H9 (cell line): Measurements from ENCODE around the gene TJAP1. TPM values are rescaled to one million over a fixed set of nuclear protein-coding genes. Genes with fewer than 3 reads are reported as not detected.
"Not testable (repeated sequence)": the region's sequence is repeated elsewhere in the genome, so short reads cannot be mapped to it uniquely, and the experiment has no call there.

Source experiments
- DNase-seq: peaks from one replicate; pipeline ENCODE4 v3.0.0-alpha.2; 2017
- H2AFZ ChIP-seq: one replicate; pipeline ENCODE4 v1.6.1; 2013; ENCODE audit warnings: mild to moderate bottlenecking, low read length, control low read depth, moderate library complexity
- H2AK5ac ChIP-seq: 2 replicates; pipeline ENCODE4 v1.6.1; 2013; ENCODE audit warnings: low read length, control low read depth, mixed read lengths; ENCODE audit not compliant: insufficient read length
- H2BK120ac ChIP-seq: one replicate; pipeline ENCODE4 v1.6.1; 2013; ENCODE audit warnings: low read depth, mild to moderate bottlenecking, low read length, control low read depth, inconsistent platforms; ENCODE audit not compliant: poor library complexity, severe bottlenecking
- H2BK12ac ChIP-seq: 2 replicates; pipeline ENCODE4 v1.6.1; 2013; ENCODE audit warnings: low read length, control low read depth, mixed read lengths, low read depth; ENCODE audit not compliant: insufficient read length
- H2BK15ac ChIP-seq: 2 replicates; pipeline ENCODE4 v1.6.1; 2013; ENCODE audit warnings: low read depth, low read length, control low read depth
- H2BK20ac ChIP-seq: one replicate; pipeline ENCODE4 v1.6.1; 2013; ENCODE audit warnings: low read depth, mild to moderate bottlenecking, low read length, control low read depth, inconsistent platforms; ENCODE audit not compliant: poor library complexity, severe bottlenecking
- H2BK5ac ChIP-seq: 2 replicates; pipeline ENCODE4 v1.6.1; 2013; ENCODE audit warnings: low read length, control low read depth, mixed read lengths; ENCODE audit not compliant: insufficient read length
- H3K14ac ChIP-seq: 2 replicates; pipeline ENCODE4 v1.6.1; 2013; ENCODE audit warnings: low read length, control low read depth; ENCODE audit not compliant: insufficient read depth
- H3K18ac ChIP-seq: 2 replicates; pipeline ENCODE4 v1.6.1; 2013; ENCODE audit warnings: low read depth, mild to moderate bottlenecking, mixed read lengths, low read length, control low read depth; ENCODE audit not compliant: insufficient read length
- H3K23ac ChIP-seq: 2 replicates; pipeline ENCODE4 v1.6.1; 2013; ENCODE audit warnings: low read length, control low read depth, mixed read lengths, low read depth; ENCODE audit not compliant: insufficient read length
- H3K23me2 ChIP-seq: 2 replicates; pipeline ENCODE4 v1.6.1; 2013; ENCODE audit warnings: low read depth, mild to moderate bottlenecking, mixed read lengths, low read length, control low read depth; ENCODE audit not compliant: insufficient read length, poor library complexity, severe bottlenecking
- H3K27ac ChIP-seq: 2 replicates; pipeline ENCODE4 v1.5.1; 2013; ENCODE audit warnings: low read length, control low read depth, mixed read lengths, low read depth; ENCODE audit not compliant: insufficient read length
- H3K27me3 ChIP-seq: 2 replicates; pipeline ENCODE4 v1.6.1; 2013; ENCODE audit warnings: low read length, control low read depth, inconsistent platforms; ENCODE audit not compliant: insufficient read depth
- H3K4ac ChIP-seq: 2 replicates; pipeline ENCODE4 v1.6.1; 2013; ENCODE audit warnings: low read depth, mild to moderate bottlenecking, control low read depth, inconsistent platforms, low read length, moderate library complexity
- H3K4me1 ChIP-seq: 2 replicates; pipeline ENCODE4 v1.6.1; 2013; ENCODE audit warnings: low read length, control low read depth, inconsistent platforms; ENCODE audit not compliant: insufficient read depth
- H3K4me2 ChIP-seq: 2 replicates; pipeline ENCODE4 v1.6.1; 2013; ENCODE audit warnings: low read length, control low read depth, mixed read lengths; ENCODE audit not compliant: insufficient read length, insufficient read depth
- H3K56ac ChIP-seq: 2 replicates; pipeline ENCODE4 v1.6.1; 2013; ENCODE audit warnings: low read depth, mild to moderate bottlenecking, mixed read lengths, low read length, control low read depth; ENCODE audit not compliant: insufficient read length
- H3K79me1 ChIP-seq: 2 replicates; pipeline ENCODE4 v1.6.1; 2013; ENCODE audit warnings: low read depth, mild to moderate bottlenecking, moderate library complexity, low read length, control low read depth, inconsistent platforms; ENCODE audit not compliant: insufficient read depth, poor library complexity, severe bottlenecking
- H3K79me2 ChIP-seq: 2 replicates; pipeline ENCODE4 v1.6.1; 2013; ENCODE audit warnings: low read length, control low read depth, inconsistent platforms; ENCODE audit not compliant: insufficient read depth
- H3K9ac ChIP-seq: 2 replicates; pipeline ENCODE4 v1.6.1; 2013; ENCODE audit warnings: low read length, control low read depth, mixed read lengths; ENCODE audit not compliant: insufficient read length; ENCODE audit errors: extremely low read depth
- H3K9me3 ChIP-seq: one replicate; pipeline ENCODE4 v1.6.1; 2013; ENCODE audit warnings: low read depth, low read length, inconsistent platforms; ENCODE audit not compliant: control insufficient read depth
- H3T11ph ChIP-seq: one replicate; pipeline ENCODE4 v1.6.1; 2013; ENCODE audit warnings: mild to moderate bottlenecking, low read length, control low read depth, inconsistent platforms
- H4K20me1 ChIP-seq: one replicate; pipeline ENCODE4 v1.6.1; 2013; ENCODE audit not compliant: control insufficient read depth, insufficient read length, insufficient read depth
- H4K5ac ChIP-seq: 2 replicates; pipeline ENCODE4 v1.6.1; 2013; ENCODE audit warnings: low read depth, mild to moderate bottlenecking, mixed read lengths, low read length, control low read depth; ENCODE audit not compliant: insufficient read length
- H4K8ac ChIP-seq: replicated peaks from 2 replicates; pipeline ENCODE4 v1.6.1; 2013; ENCODE audit warnings: low read length, control low read depth, mixed read lengths, low read depth; ENCODE audit not compliant: insufficient read length
- H4K91ac ChIP-seq: 2 replicates; pipeline ENCODE4 v1.6.1; 2013; ENCODE audit warnings: low read depth, mild to moderate bottlenecking, moderate library complexity, mixed read lengths, low read length, control low read depth; ENCODE audit not compliant: insufficient read length
- H3K27ac Mint-ChIP-seq, 3 experiments: 2 replicates in 2 of 3; 3 replicates in 1 of 3; pipeline ENCODE4 v1.8.0; 2020 to 2021; ENCODE audit warnings: mixed read lengths in 3 of 3, mild to moderate bottlenecking in 1 of 3, moderate library complexity in 1 of 3
- H3K27me3 Mint-ChIP-seq: 2 replicates; pipeline ENCODE4 v1.8.0; 2021; ENCODE audit warnings: low read depth, mild to moderate bottlenecking, moderate library complexity, mixed read lengths
- H3K36me3 Mint-ChIP-seq, 3 experiments: 2 replicates in 2 of 3; 3 replicates in 1 of 3; pipeline ENCODE4 v1.8.0; 2020 to 2021; ENCODE audit warnings: low read depth in 3 of 3, mixed read lengths in 3 of 3; ENCODE audit not compliant: insufficient read depth in 1 of 3
- H3K4me1 Mint-ChIP-seq, 2 experiments: 2 replicates each; pipeline ENCODE4 v1.8.0; 2020; ENCODE audit warnings: mixed read lengths in 2 of 2
- H3K4me3 Mint-ChIP-seq, 2 experiments: 2 replicates in 1 of 2; 3 replicates in 1 of 2; pipeline ENCODE4 v1.8.0; 2020 to 2021; ENCODE audit warnings: mild to moderate bottlenecking in 2 of 2, mixed read lengths in 2 of 2, moderate library complexity in 1 of 2
- H3K9me3 Mint-ChIP-seq, 2 experiments: 2 replicates in 1 of 2; 3 replicates in 1 of 2; pipeline ENCODE4 v1.8.0; 2020; ENCODE audit warnings: mild to moderate bottlenecking in 2 of 2, mixed read lengths in 2 of 2, moderate library complexity in 1 of 2
- CTCF ChIP-seq: fragments of 200-600 bp; sonication (generic); conservative IDR thresholded peaks from 3 replicates; pipeline ENCODE4 v1.8.0; 2021; ENCODE audit warnings: antibody characterized with exemption, mild to moderate bottlenecking
- WGBS: extraction: QIAGEN DNeasy Blood & Tissue Kit; methylation state at CpG from one replicate; pipeline ENCODE4 v1.1.7; 2013; ENCODE audit warnings: missing lambda C conversion rate, low lambda C conversion rate, mixed read lengths; ENCODE audit not compliant: insufficient read length; ENCODE audit errors: extremely low coverage; 5-methylcytosine and 5-hydroxymethylcytosine counted together
- total RNA-seq: library from RNA; stranded (reverse); gene quantifications from 2 replicates; pipeline ENCODE4 v1.2.1, GENCODE V29; 2021

TJAP1 gene
- total RNA-seq, 1 experiment from 2014 or later = 45.1 TPM

GRCh38 chr6:43532201-43532600 lies 54.8 kb downstream of the TJAP1 start:
- H3K14ac ChIP-seq = no peak overlapping the region
- WGBS = no CpG with 5 or more reads among the region's 1 CpG
- H3K36me3 Mint-ChIP-seq = peaks cover 32 to 69% (median 58%) of the 10 kb centered on the region in 3 experiments; a peak in 6 of 7 replicates
- no peak overlapping the region for H3K18ac ChIP-seq
- no peak overlapping the region for H3T11ph ChIP-seq
- no peaks in the 10 kb centered on the region for H3K79me1 ChIP-seq
- no peak overlapping the region for H2BK120ac ChIP-seq
- no peaks in the 10 kb centered on the region for H3K9me3 Mint-ChIP-seq
- H3K27ac Mint-ChIP-seq = no peak overlapping the region
- H3K23me2 ChIP-seq = no peaks in the 10 kb centered on the region
- H3K27ac ChIP-seq = no peak overlapping the region
- no peak overlapping the region for H3K56ac ChIP-seq
- no peaks in the 10 kb centered on the region for H3K27me3 Mint-ChIP-seq
- no peak overlapping the region for H3K4me2 ChIP-seq
- H2BK15ac ChIP-seq = no peak overlapping the region
- no peak overlapping the region for H2AFZ ChIP-seq
- no peak overlapping the region for H2BK20ac ChIP-seq
- no peak overlapping the region for H4K5ac ChIP-seq
- no peak overlapping the region for H3K4me3 Mint-ChIP-seq
- no peaks in the 10 kb centered on the region for H3K4me1 ChIP-seq
- H3K4ac ChIP-seq = no peak overlapping the region
- H3K79me2 ChIP-seq = no peaks in the 10 kb centered on the region
- no peak for TF ChIP-seq CTCF
- H3K9ac ChIP-seq = no peak overlapping the region
- H4K8ac ChIP-seq = no peak overlapping the region
- no peak overlapping the region for H3K23ac ChIP-seq
- no peak overlapping the region for H2BK12ac ChIP-seq
- no peaks in the 10 kb centered on the region for H3K9me3 ChIP-seq
- H3K4me1 Mint-ChIP-seq = no peaks in the 10 kb centered on the region
- H2BK5ac ChIP-seq = no peak overlapping the region
- DNase-seq = no peak
- no peaks in the 10 kb centered on the region for H3K27me3 ChIP-seq
- no peaks in the 10 kb centered on the region for H4K20me1 ChIP-seq
- H4K91ac ChIP-seq = no peak overlapping the region
- no peak overlapping the region for H2AK5ac ChIP-seq

- not testable (repeated sequence) for H2BK12ac ChIP-seq, H3K9me3 Mint-ChIP-seq, H4K8ac ChIP-seq, H3K27me3 ChIP-seq, H3K18ac ChIP-seq, H3K79me2 ChIP-seq, H3K4me3 Mint-ChIP-seq, H2BK15ac ChIP-seq, H4K20me1 ChIP-seq, H2AFZ ChIP-seq, H3K4me2 ChIP-seq, DNase-seq, H3K23me2 ChIP-seq, H2BK120ac ChIP-seq, H3K9me3 ChIP-seq, H3K79me1 ChIP-seq, H3K23ac ChIP-seq, H3K4me1 ChIP-seq, H3K14ac ChIP-seq, H3K4me1 Mint-ChIP-seq, H2BK20ac ChIP-seq, H3K27ac ChIP-seq, H3K9ac ChIP-seq, H3K27me3 Mint-ChIP-seq, H2BK5ac ChIP-seq, H3T11ph ChIP-seq, H3K56ac ChIP-seq, H2AK5ac ChIP-seq, H4K91ac ChIP-seq, H3K27ac Mint-ChIP-seq, H3K4ac ChIP-seq, H4K5ac ChIP-seq
- H3K36me3 Mint-ChIP-seq = peaks cover 26 to 77% (median 47%) of the 10 kb centered on the region in 3 experiments; a peak in 6 of 7 replicates
- WGBS = no CpG with 5 or more reads among the region's 17 CpGs
These were observed 61.6 kb downstream of the TJAP1 start for GRCh38 chr6:43538986-43539385.
